ENCODE measurements around the gene PCBP4.

PCBP4 gene

DNA sequence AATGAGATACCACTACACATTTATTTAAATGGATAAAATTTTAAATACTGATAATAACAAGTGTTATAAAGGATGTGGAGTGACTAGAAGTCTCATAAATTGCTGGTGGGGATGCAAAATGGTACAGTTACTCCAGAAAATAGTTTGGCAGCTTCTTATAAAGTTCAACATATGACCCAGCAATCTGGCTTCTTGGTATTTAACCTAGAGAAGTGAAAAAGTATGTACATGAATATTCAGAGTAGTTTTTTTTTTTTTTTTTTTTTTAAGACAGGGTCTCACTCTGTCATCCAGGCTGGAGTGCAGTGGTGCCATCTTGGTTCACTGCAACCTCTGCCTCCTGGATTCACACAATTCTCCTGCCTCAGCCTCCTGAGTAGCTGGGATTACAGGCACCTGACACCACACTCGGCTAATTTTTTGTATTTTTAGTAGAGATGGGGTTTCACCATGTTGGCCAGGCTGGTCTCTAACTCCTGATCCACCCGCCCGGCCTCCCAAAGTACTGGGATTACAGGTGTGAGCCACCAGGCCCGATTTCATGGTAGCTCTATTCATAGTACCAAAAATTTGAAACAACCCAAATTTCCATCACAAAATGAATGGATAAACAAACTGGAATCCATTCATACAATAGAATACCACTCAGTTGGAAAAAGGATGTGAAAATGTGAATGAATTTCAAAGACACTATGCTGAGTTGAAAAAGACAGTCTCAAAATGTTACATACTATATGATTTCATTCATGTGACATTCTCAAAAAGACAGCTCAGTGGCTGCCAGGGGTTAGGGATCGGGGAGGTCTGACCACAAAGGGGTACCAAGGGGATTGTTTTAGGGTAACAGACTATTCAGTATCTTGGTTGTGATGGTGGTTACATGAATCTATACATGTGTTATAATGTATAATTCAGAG is 39.9 kb downstream of the PCBP4 start:
- no peak for TF ChIP-seq CTCF (conservative IDR thresholded peaks at IDR 0.05; ENCODE audit: low read depth, low read length)

DNA sequence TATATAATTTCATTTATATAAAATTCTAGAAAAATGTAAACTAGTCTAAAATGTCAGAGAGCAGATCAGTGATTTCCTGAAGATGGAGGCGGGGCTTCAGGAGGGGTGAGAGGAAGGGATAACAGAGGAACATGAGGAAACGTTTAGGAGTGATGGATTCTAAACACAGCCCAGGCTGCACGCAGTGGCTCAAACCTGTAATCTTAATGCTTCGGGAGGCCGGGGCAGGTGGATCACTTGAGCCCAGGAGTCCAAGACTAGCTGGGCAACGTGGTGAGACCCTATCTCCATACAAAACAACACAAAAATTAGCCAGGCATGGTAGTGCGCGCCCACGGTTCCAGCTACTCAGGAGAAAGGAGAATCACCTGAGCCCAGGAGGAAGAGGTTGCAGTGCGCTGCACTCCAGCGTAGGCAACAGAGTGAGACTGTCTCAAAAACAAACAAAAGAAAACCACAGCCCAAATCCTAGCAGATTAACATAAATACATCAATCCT is 46.1 kb downstream of the PCBP4 start:
- no peak for DNase-seq (ENCODE audit: low read depth)
- no peak for TF ChIP-seq CTCF (conservative IDR thresholded peaks at IDR 0.05; ENCODE audit: low read depth, low read length)
- H3K4me3 ChIP-seq (ENCODE audit: low read depth, low read length), result no peak overlapping the region

More for the DNA sequence above, 39.9 kb downstream of the PCBP4 start:
- DNase-seq (ENCODE audit: low read depth), result no peak
- H3K4me3 ChIP-seq (ENCODE audit: low read depth, low read length), result no peak overlapping the region

GRCh38 chr3:51916418-51916817 is 50.8 kb downstream of the PCBP4 start:
- no peak for TF ChIP-seq CTCF (conservative IDR thresholded peaks at IDR 0.05; ENCODE audit: low read depth, low read length)
- DNase-seq (ENCODE audit: low read depth), result no peak
- H3K4me3 ChIP-seq (ENCODE audit: low read depth, low read length), result no peak overlapping the region

DNA sequence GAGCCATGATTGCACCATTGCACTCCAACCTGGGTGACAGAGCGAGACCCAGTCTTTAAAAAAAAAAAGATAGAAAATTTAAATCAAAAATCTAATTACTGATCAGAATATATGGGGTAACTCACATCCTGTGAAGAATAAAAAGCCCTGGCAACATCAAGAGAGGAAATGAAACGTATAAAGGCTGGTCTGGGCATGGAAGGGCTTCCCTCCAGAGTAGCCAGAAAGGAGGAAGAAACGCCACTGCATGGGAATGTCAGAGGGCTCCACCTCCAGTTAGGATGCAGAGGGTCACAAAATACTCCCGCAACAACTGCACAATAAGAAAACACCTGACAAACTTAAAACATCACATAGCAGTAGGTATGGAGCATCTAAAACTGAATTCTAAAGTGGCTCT is 59.2 kb downstream of the PCBP4 start:
- no peak overlapping the region for H3K4me3 ChIP-seq (ENCODE audit: low read depth, low read length)
- no peak for TF ChIP-seq CTCF (conservative IDR thresholded peaks at IDR 0.05; ENCODE audit: low read depth, low read length)
- DNase-seq (ENCODE audit: low read depth), result no peak

Data from choroid plexus epithelial cell (primary cell).